Measurements from ENCODE around the gene TBC1D4.

DNA sequence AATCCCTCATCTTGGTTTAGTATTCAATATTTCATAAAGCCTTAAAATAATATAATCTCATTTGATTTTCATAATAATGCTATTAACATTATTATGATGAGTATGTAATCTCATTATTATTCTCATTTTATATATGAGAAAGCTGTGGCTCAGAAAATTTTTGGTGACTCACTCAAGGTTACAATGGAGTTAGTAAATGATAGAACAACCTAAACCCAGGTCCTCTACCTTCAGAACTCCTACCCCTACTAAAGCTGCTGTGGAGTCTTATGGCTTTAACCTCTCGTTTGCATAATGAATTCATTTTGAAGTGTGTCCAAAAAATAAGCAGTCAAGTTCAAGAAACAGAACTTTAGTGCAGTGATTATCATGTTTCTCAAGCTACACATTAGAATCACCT is 226.3 kb downstream of the TBC1D4 start:
- TF ChIP-seq CTCF (IDR thresholded peaks at IDR 0.05; ENCODE audit: insufficient read depth, low read depth, low read length) = no peak
- no peak for TF ChIP-seq EZH2 (IDR thresholded peaks at IDR 0.05; ENCODE audit: insufficient read depth, low read length)

Measured in astrocyte (in vitro differentiated cells and primary cell).